ENCODE data around the gene PANX3.

DNA sequence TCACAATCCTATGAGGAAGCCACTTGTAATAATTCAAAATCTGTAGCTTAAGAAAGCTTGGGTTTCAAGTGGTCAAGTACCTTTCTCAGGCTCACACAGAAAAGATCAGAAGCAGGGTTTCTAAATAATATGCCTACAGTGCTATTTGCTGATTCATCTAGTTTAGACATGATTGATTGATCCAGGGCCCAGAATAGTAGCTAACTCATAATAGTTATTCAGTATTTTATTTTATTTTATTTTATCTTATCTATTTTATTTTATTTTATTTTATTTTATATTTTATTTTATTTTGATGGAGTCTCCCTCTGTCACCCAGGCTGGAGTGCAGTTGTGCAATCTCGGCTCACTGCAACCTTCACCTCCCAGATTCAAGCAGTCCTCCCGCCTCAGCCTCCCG lies 15.9 kb upstream of the PANX3 start:
- TF ChIP-seq CTCF (IDR thresholded peaks at IDR 0.05) (no peak), POLR2A (IDR thresholded peaks at IDR 0.05) (no peak), EP300 (IDR thresholded peaks at IDR 0.05) (no peak), POLR2AphosphoS5 (IDR thresholded peaks at IDR 0.05) (no peak)

Measured in upper lobe of left lung (tissue), 4 donors.